Activated CD8-positive, alpha-beta memory T cell treated with anti-CD3 and anti-CD28 coated beads, Interleukin-2, amount 50 U/mL, for 24 hours (primary cell): Measurements from ENCODE around the gene GNG8.

Experiments
- DNase-seq: peaks from one replicate; pipeline ENCODE4 v3.0.0-alpha.2; 2020; ENCODE audit errors: extremely low read depth

Gene GNG8

GRCh38 chr19:46602392-46603194 lies 33.4 kb downstream of the GNG8 start:
- no peak for DNase-seq

DNA sequence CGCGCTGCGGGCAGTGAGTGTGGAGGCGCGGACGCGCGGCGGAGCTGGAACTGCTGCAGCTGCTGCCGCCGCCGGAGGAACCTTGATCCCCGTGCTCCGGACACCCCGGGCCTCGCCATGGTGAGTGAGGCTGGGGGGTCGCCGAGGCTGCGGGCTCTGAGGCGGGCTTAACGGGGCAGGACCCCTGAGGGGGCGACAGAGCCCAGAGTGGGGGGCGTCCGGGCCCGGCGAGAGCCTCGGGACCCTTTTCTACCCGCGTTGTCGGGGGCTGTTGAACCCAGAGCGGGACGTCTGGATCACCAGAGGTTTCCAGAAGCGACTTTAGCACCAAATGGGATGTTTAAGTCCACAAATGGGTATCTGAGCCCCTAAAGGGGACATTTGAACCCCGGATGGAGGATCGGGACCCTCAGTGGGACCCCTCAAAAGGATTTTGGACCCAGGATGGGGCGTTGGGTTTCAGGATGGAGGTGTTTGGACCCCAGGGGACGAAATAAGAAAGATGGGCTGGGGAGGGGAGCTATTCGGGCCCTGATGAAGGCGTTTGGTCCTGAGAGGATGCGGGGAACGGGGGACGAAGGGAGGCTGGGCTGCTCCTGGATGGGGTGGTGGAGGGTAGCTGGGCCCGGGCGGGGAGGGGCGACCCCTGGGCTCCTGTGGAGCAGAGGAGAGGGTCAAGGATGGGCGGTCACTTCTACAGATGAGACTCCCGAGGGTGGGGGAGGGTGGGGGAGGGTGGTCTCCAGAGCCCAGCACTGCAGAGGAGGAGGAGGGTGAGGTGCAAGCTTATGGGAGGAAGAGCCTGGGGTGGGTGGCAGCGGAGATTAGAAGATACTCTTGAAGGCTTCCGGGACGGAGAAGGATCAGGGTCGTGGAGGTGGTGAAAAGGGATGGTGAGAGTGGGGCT lies 34.4 kb downstream of the GNG8 start, which contains the start of gene CALM3:
CALM3 (plus strand) TSS at position 13 of the 907 bp plus-strand sequence; CDS start at position 118, 105 bp downstream.
- no peak for DNase-seq

DNA sequence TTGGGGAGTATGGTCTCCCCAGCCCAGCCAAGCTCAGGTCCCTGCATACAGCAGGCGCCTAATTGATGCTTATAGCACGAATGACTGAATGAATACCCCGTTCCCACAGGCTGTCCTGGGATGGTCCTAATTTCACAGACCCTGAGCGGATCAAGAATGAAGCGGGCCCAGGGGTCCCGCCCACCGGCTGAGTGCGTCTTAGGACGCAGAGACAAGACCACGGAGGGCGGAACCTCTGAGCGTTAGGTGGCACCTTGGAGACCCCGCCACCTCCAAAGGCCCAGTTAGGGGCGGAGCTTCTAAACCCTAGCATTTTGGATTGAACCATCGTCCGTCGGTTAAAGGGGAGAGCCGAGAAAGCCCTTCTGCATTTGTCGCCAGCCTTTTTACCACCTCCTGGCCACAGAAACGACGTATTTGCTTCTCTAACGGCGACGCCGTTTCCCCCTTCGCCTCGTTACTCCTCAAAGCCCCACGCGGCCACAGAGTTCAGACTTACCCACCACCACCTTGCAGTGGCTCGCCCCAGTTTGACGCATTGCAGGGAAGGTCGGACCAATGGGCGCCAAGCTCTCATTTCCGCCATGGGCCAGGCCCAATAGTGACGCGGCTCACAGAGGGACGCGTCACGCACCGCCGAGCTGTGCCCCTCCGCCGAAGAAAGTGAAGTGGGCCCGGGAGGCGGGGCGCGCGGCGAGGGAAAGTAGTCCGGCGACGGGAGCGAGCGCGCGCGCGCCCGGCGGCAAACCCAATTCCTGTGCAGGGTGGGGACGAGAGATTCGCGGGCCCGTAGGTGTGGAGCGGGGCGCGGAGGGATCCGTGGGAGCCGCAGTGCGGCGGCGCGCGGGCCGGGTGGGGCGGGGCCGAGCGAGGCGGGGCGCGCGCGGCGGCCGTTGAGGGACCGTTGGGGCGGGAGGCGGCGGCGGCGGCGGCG lies 35.4 kb downstream of the GNG8 start:
- DNase-seq, result peak; percentile 93

GRCh38 chr19:46599716-46600373 lies 36.2 kb downstream of the GNG8 start:
- DNase-seq, result no peak

DNA sequence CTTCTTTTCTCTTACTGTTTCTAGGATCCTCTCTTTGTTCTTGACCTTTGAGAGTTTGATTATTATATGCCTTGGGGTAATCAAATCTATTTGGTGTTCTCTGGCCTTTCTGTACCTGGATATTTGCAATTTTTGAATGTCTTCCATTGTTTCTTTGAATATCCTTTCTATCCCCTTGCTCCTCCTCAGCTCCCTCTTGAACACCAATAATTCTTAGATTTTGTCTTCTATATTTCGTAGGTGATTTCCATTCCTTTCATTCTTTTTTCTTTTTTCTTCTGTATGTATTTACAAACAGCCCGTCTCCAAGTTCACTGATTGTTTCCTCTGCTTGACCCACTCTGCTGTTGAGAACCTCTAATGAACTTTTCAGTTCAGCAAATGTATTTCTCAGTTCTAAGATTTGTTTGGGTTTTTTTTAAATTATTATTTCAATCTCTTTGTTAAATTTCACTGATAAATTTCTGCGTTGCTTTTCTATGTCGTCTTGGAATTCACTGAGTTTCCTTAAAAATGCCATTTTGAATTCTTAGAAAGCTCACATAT lies 37.6 kb downstream of the GNG8 start:
- DNase-seq, result no peak

GRCh38 chr19:46596008-46596407 lies 40.0 kb downstream of the GNG8 start:
- no peak for DNase-seq

DNA sequence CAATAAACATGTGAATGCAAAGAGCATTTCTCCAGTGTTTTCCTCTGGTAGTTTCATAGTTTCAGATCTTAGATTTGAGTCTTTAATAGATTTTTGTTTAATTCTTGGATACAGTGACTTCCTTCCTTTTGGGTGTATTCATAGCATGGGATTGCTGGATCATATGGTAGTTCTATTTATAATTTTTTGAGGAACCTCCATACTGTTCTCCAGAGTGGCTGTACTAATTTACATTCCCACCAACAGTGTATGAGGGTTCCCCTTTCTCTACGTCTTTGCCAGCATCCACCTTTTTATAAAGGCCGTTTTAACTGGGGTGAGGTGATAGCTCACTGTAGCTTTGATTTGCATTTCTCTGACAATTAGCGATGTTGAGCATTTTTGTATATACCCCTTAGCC lies 44.1 kb downstream of the GNG8 start:
- DNase-seq, result no peak

GRCh38 chr19:46591254-46591653 lies 44.7 kb downstream of the GNG8 start:
- DNase-seq, result no peak

GRCh38 chr19:46587861-46588260 lies 48.1 kb downstream of the GNG8 start:
- no peak for DNase-seq

DNA sequence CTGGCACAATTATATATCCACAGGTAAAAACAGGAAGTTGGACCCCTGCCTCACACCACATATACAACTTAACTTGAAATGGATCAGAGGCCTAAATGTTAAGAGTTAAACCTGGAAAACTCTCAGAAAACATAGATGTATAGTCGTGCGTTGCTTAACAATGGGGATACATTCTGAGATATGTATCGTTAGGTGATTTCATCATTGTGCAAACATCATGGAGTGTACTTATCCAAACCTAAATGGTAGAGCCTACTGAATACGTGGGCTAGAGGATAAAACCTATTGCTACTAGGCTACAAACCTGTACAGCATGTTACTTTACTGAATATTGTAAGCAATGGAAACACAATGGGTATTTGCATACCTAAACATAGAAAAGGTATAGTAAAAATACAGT lies 49.7 kb downstream of the GNG8 start:
- no peak for DNase-seq

DNA sequence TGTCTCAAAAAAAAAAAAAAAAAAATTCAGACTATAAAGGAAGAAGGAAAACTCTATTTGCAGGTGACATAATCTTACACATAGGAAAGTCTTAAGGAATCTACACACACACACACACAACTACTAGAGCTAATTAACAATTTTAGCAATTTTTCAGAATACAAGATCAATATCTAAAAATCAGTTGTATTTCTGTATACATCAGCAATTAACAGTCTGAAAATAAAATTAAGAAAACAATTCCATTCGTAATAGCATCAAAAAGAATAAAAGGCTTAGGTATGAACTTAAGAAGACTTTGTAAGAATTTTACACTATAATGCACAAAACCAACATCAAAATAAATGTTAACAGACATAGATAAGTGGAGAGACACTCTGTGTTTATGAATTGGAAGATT lies 50.5 kb downstream of the GNG8 start:
- DNase-seq, result no peak
